Caco-2 (cell line): Measurements from ENCODE around the gene TEAD1. TPM values are rescaled to one million over a fixed set of nuclear protein-coding genes. Genes with fewer than 3 reads are reported as not detected.

Experiments
- BruUV-seq: library from RNA; stranded (reverse); fragments of 400-500 nt; replicated peaks from 2 replicates; lab custom pipeline; 2021; lab: Mats Ljungman, UMichigan
- CTCF ChIA-PET: fragments of 300-600 bp; sonication (Branson Sonifier 250); formaldehyde crosslinking; loops from one replicate; lab custom pipeline; 2022; ENCODE audit warnings: antibody characterized with exemption; lab: Charles Lee
- POLR2A ChIA-PET: fragments of 300-600 bp; sonication (Branson Sonifier 250); formaldehyde crosslinking; loops from one replicate; lab custom pipeline; 2022; ENCODE audit warnings: antibody characterized with exemption; lab: Charles Lee
- DNase-seq, 2 experiments: peaks; one replicate each; pipeline versions ENCODE4 v3.0.0 to v3.0.0-alpha.2; 2020 to 2022
- H3K27me3 ChIP-seq: replicated peaks from 2 replicates; pipeline ENCODE4 v1.6.0; 2011; ENCODE audit warnings: low read length; ENCODE audit not compliant: control insufficient read depth, insufficient read depth
- H3K36me3 ChIP-seq: 2 replicates; pipeline ENCODE4 v1.5.1; 2011; ENCODE audit warnings: low read length; ENCODE audit not compliant: control insufficient read depth, insufficient read depth
- H3K4me1 ChIP-seq: fragments of 250-450 bp; sonication (Bioruptor Pico); 2 replicates; pipeline ENCODE4 v1.5.1; 2020; ENCODE audit warnings: mild to moderate bottlenecking
- H3K4me3 ChIP-seq: 2 replicates; pipeline ENCODE4 v1.5.1; 2011; ENCODE audit warnings: low read depth, mild to moderate bottlenecking, control low read depth, low read length
- H3K9me3 ChIP-seq: fragments of 250-450 bp; sonication (Bioruptor Pico); 2 replicates; pipeline ENCODE4 v1.5.1; 2020; ENCODE audit warnings: mild to moderate bottlenecking, moderate library complexity
- H3K27ac Mint-ChIP-seq: one replicate; pipeline ENCODE4 v1.8.0; 2022; ENCODE audit warnings: mixed read lengths; ENCODE audit not compliant: unreplicated experiment
- H3K27me3 Mint-ChIP-seq: one replicate; pipeline ENCODE4 v1.8.0; 2022; ENCODE audit warnings: mixed read lengths; ENCODE audit not compliant: insufficient read depth, unreplicated experiment
- H3K36me3 Mint-ChIP-seq: one replicate; pipeline ENCODE4 v1.8.0; 2022; ENCODE audit warnings: mild to moderate bottlenecking, mixed read lengths; ENCODE audit not compliant: insufficient read depth, unreplicated experiment
- H3K4me1 Mint-ChIP-seq: one replicate; pipeline ENCODE4 v1.8.0; 2022; ENCODE audit warnings: low read depth, mixed read lengths; ENCODE audit not compliant: unreplicated experiment
- H3K4me3 Mint-ChIP-seq: one replicate; pipeline ENCODE4 v1.8.0; 2022; ENCODE audit warnings: mild to moderate bottlenecking, moderate library complexity, mixed read lengths; ENCODE audit not compliant: unreplicated experiment
- H3K9me3 Mint-ChIP-seq: one replicate; pipeline ENCODE4 v1.8.0; 2022; ENCODE audit warnings: mixed read lengths; ENCODE audit not compliant: unreplicated experiment
- intact Hi-C: fragments of 100-400 bp; cut with micrococcal nuclease; formaldehyde crosslinking; loops from one replicate; pipeline ENCODE4 v1.10.0; 2022; ENCODE audit not compliant: unreplicated experiment
- total RNA-seq: library from RNA; stranded (reverse); gene quantifications from 2 replicates; pipeline ENCODE4 v1.2.3, GENCODE V29; 2022
- TF ChIP-seq, protein P1 (sequence below), 2 experiments: fragments of 200-600 bp in 1 of 2; IDR thresholded peaks; 1 replicate in 1 of 2; 2 replicates in 1 of 2; pipeline versions ENCODE4 v1.5.1 to v1.8.0; 2011 to 2022; ENCODE audit warnings: antibody characterized with exemption in 1 of 2, control low read depth in 1 of 2, inconsistent platforms in 1 of 2, low read depth in 1 of 2, low read length in 1 of 2, mild to moderate bottlenecking in 1 of 2, moderate library complexity in 1 of 2; ENCODE audit not compliant: insufficient read depth in 1 of 2, severe bottlenecking in 1 of 2, unreplicated experiment in 1 of 2

The TEAD1 gene
- total RNA-seq, 1 experiment from 2014 or later = 144 TPM

GRCh38 chr11:12789596-12790215 is 115.5 kb downstream of the TEAD1 start:
- Histone ChIP-seq H3K27me3 (no peaks in the 10 kb centered on the region), H3K4me3 (no peak overlapping the region), H3K36me3 (no peaks in the 10 kb centered on the region), H3K4me1 (peaks cover 49% of the 10 kb centered on the region), H3K9me3 (no peaks in the 10 kb centered on the region)
- BruUV-seq = no TSS peak
- peaks cover 15% of the 10 kb centered on the region for H3K36me3 Mint-ChIP-seq
- no peak for DNase-seq
- H3K27me3 Mint-ChIP-seq = no peaks in the 10 kb centered on the region
- ChIA-PET POLR2A (no interaction called here), CTCF (interaction anchor here (0.5 kb wide), 1 partner anchor 26 kb away, joined by 4 read pairs; no protein-coding TSS in a partner anchor)
- no peak overlapping the region for H3K4me3 Mint-ChIP-seq
- no peak overlapping the region for H3K27ac Mint-ChIP-seq
- peaks cover 20% of the 10 kb centered on the region for H3K4me1 Mint-ChIP-seq
- TF ChIP-seq, protein P1, sequence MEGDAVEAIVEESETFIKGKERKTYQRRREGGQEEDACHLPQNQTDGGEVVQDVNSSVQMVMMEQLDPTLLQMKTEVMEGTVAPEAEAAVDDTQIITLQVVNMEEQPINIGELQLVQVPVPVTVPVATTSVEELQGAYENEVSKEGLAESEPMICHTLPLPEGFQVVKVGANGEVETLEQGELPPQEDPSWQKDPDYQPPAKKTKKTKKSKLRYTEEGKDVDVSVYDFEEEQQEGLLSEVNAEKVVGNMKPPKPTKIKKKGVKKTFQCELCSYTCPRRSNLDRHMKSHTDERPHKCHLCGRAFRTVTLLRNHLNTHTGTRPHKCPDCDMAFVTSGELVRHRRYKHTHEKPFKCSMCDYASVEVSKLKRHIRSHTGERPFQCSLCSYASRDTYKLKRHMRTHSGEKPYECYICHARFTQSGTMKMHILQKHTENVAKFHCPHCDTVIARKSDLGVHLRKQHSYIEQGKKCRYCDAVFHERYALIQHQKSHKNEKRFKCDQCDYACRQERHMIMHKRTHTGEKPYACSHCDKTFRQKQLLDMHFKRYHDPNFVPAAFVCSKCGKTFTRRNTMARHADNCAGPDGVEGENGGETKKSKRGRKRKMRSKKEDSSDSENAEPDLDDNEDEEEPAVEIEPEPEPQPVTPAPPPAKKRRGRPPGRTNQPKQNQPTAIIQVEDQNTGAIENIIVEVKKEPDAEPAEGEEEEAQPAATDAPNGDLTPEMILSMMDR (IDR thresholded peaks at IDR 0.05; ENCODE audit: insufficient read depth in 1 of 2, low read depth in 1 of 2, low read length in 1 of 2, severe bottlenecking in 1 of 2, unreplicated experiment in 1 of 2) = no peak
- no peaks in the 10 kb centered on the region for H3K9me3 Mint-ChIP-seq
- intact Hi-C loops = no loop called here

- no peak for DNase-seq
- TF ChIP-seq, protein P1 (IDR thresholded peaks at IDR 0.05; ENCODE audit: insufficient read depth in 1 of 2, low read depth in 1 of 2, low read length in 1 of 2, severe bottlenecking in 1 of 2, unreplicated experiment in 1 of 2) = no peak
- Mint-ChIP-seq H3K9me3 (no peaks in the 10 kb centered on the region), H3K4me1 (peaks cover 20% of the 10 kb centered on the region), H3K27me3 (no peaks in the 10 kb centered on the region), H3K36me3 (peaks cover 8% of the 10 kb centered on the region), H3K27ac (peak overlapping the region; percentile 21), H3K4me3 (no peak overlapping the region)
- Histone ChIP-seq H3K36me3 (no peaks in the 10 kb centered on the region), H3K4me1 (peaks cover 49% of the 10 kb centered on the region), H3K9me3 (no peaks in the 10 kb centered on the region), H3K27me3 (no peaks in the 10 kb centered on the region), H3K4me3 (no peak overlapping the region)
- intact Hi-C loops = no loop called here
- BruUV-seq = no TSS peak
- POLR2A ChIA-PET = no interaction called here
- CTCF ChIA-PET = no interaction called here
Measured at GRCh38 chr11:12790861-12791616, 116.8 kb downstream of the TEAD1 start.

GRCh38 chr11:12792018-12792417 is 117.8 kb downstream of the TEAD1 start:
- POLR2A ChIA-PET = no interaction called here
- H3K4me3 Mint-ChIP-seq = no peak overlapping the region
- H3K4me1 ChIP-seq = peaks cover 46% of the 10 kb centered on the region
- no peaks in the 10 kb centered on the region for H3K27me3 Mint-ChIP-seq
- no TSS peak for BruUV-seq
- peaks cover 8% of the 10 kb centered on the region for H3K36me3 Mint-ChIP-seq
- intact Hi-C loops = no loop called here
- CTCF ChIA-PET = no interaction called here
- H3K27me3 ChIP-seq = no peaks in the 10 kb centered on the region
- H3K9me3 ChIP-seq = no peaks in the 10 kb centered on the region
- no peak for DNase-seq
- H3K4me3 ChIP-seq = no peak overlapping the region
- H3K36me3 ChIP-seq = no peaks in the 10 kb centered on the region
- H3K27ac Mint-ChIP-seq = peak overlapping the region; percentile 21
- H3K9me3 Mint-ChIP-seq = no peaks in the 10 kb centered on the region
- TF ChIP-seq, protein P1 (IDR thresholded peaks at IDR 0.05; ENCODE audit: insufficient read depth in 1 of 2, low read depth in 1 of 2, low read length in 1 of 2, severe bottlenecking in 1 of 2, unreplicated experiment in 1 of 2) = no peak
- H3K4me1 Mint-ChIP-seq = peaks cover 12% of the 10 kb centered on the region
